Measurements from ENCODE around the gene NRXN2.

Gene NRXN2

GRCh38 chr11:64592234-64592615 lies 130.8 kb downstream of the NRXN2 start:
- DNase-seq (ENCODE audit: low spot score): no peak
- H3K27ac ChIP-seq: no peak overlapping the region
- POLR2A ChIA-PET (ENCODE audit: low non-redundant PET): no interaction called here
- CTCF ChIA-PET: interaction anchor here (0.6 kb wide), 1 partner anchor 143 kb away, joined by 3 read pairs; no protein-coding TSS in a partner anchor
- no peak for TF ChIP-seq CTCF (conservative IDR thresholded peaks at IDR 0.05; ENCODE audit: low read depth)

DNA sequence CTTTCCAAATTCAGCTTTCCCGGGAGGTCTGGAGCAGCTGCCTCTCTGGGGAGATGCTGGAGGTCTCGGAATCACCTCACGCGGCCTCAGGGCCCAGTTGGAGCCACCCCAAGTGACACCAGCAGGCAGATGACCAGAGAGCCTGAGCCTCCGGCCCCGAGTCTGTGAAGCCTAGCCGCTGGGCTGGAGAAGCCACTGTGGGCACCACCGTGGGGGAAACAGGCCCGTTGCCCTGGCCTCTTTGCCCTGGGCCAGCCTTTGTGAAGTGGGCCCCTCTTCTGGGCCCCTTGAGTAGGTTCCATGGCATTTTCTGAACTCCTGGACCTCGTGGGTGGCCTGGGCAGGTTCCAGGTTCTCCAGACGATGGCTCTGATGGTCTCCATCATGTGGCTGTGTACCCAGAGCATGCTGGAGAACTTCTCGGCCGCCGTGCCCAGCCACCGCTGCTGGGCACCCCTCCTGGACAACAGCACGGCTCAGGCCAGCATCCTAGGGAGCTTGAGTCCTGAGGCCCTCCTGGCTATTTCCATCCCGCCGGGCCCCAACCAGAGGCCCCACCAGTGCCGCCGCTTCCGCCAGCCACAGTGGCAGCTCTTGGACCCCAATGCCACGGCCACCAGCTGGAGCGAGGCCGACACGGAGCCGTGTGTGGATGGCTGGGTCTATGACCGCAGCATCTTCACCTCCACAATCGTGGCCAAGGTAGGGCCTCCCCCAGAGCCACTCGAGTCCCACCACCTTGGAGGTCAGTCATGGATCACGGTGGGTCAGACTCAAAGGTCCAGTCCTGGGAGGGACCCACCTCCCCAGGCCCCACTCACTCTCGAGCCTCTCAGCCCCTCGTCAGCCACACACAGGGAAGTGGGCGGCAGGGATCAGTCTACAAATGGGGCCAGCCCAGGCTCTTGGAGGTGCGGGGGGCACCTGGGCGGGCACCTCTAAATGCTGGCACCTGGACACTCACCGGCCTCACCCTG lies 131.5 kb downstream of the NRXN2 start:
- ChIA-PET POLR2A (ENCODE audit: low non-redundant PET) (no interaction called here), CTCF (no interaction called here)
- no peak overlapping the region for H3K27ac ChIP-seq
- no peak for TF ChIP-seq CTCF (conservative IDR thresholded peaks at IDR 0.05; ENCODE audit: low read depth)
- no peak for DNase-seq (ENCODE audit: low spot score)

DNA sequence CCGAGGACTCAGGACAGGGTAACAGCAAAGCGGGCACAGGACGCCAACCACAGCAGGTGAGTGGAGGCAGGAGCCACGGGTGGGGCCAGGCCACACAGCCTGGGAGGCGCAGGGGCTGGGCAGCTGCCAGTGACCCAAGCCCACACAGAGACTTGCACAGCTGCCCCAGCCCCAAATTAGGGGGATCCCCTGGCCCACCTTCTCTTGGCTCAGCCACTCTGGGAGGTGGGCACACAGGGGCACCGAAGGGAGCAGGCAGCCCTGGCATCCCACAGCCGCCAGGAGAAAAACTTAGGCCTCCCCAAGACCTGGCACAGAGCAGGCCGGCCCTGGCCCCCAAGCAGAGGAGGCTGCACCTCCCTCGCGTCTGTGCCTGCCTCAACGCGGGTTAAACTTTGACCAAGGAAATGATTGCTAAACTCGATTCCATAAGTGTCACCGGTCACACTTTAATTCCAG lies 132.2 kb downstream of the NRXN2 start, which contains the start of gene SLC22A12:
Gene SLC22A12, plus strand, starts transcription at position 458 of the 459 bp plus-strand sequence. CDS start 337 bp downstream, outside the sequence.
- POLR2A ChIA-PET (ENCODE audit: low non-redundant PET): no interaction called here
- no peak for DNase-seq (ENCODE audit: low spot score)
- CTCF ChIA-PET: no interaction called here
- no peak for TF ChIP-seq CTCF (conservative IDR thresholded peaks at IDR 0.05; ENCODE audit: low read depth)
- H3K27ac ChIP-seq: no peak within 1 kb of the TSS

DNA sequence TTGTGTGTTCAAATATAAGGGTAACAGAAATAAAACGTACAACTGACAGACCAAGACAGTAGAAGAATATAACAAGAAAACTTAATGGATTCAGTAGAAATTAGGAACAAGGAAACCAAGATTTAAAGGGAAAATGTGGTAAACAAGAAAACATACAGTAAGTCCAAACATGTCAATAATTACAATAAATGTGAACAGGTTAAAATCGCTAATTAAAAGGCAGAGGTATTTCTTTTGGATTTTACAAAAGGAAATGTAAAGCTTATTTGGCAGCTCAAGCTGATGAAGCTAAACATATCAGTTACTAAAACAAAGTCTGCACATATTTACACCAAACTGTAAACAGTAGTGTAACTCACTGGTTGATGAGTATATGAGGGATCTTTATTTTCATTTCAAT lies 134.3 kb downstream of the NRXN2 start:
- CTCF ChIA-PET: interaction anchor here (0.6 kb wide), 1 partner anchor 54 kb away, joined by 3 read pairs; no protein-coding TSS in a partner anchor
- no peak for TF ChIP-seq CTCF (conservative IDR thresholded peaks at IDR 0.05; ENCODE audit: low read depth)
- DNase-seq (ENCODE audit: low spot score): no peak
- no peak overlapping the region for H3K27ac ChIP-seq
- POLR2A ChIA-PET (ENCODE audit: low non-redundant PET): no interaction called here

GRCh38 chr11:64586366-64586765 lies 136.6 kb downstream of the NRXN2 start:
- TF ChIP-seq CTCF (conservative IDR thresholded peaks at IDR 0.05; ENCODE audit: low read depth): no peak
- POLR2A ChIA-PET (ENCODE audit: low non-redundant PET): no interaction called here
- H3K27ac ChIP-seq: no peak overlapping the region
- DNase-seq (ENCODE audit: low spot score): no peak
- CTCF ChIA-PET: no interaction called here

GRCh38 chr11:64585150-64585549 lies 137.8 kb downstream of the NRXN2 start:
- no peak overlapping the region for H3K27ac ChIP-seq
- DNase-seq (ENCODE audit: low spot score): no peak
- CTCF ChIA-PET: no interaction called here
- POLR2A ChIA-PET (ENCODE audit: low non-redundant PET): no interaction called here
- no peak for TF ChIP-seq CTCF (conservative IDR thresholded peaks at IDR 0.05; ENCODE audit: low read depth)

Data from RWPE1 (cell line).